Kidney epithelial cell (primary cell): ENCODE measurements around the gene FHOD1. TPM values are rescaled to one million over a fixed set of nuclear protein-coding genes. Genes with fewer than 3 reads are reported as not detected.
A peak's percentile ranks its signal among the peaks of the same experiment; 100 is the strongest.

Source experiments
- DNase-seq: peaks from one replicate; pipeline ENCODE4 v3.0.0-alpha.2; 2010; ENCODE audit warnings: low read depth
- H3K27me3 ChIP-seq: 2 replicates; pipeline ENCODE4 v1.6.0; 2011; ENCODE audit warnings: low read length; ENCODE audit not compliant: control insufficient read depth, insufficient read depth
- H3K36me3 ChIP-seq: 2 replicates; pipeline ENCODE4 v1.5.1; 2011; ENCODE audit warnings: low read length; ENCODE audit not compliant: control insufficient read depth, insufficient read depth
- H3K4me3 ChIP-seq: 2 replicates; pipeline ENCODE4 v1.5.1; 2011; ENCODE audit warnings: low read depth, mild to moderate bottlenecking, control low read depth, low read length
- CTCF ChIP-seq: IDR thresholded peaks from 2 replicates; pipeline ENCODE4 v1.5.1; 2011; ENCODE audit warnings: mild to moderate bottlenecking, moderate library complexity, low read length, control low read depth, inconsistent platforms; ENCODE audit not compliant: insufficient read depth, poor library complexity, severe bottlenecking
- total RNA-seq: library from RNA; depleted of rRNA; stranded (reverse); fragments of >200 nt; gene quantifications from 2 replicates; pipeline ENCODE4 v1.2.3, GENCODE V29; 2015

The FHOD1 gene
- total RNA-seq, 1 donor from 2014 or later, result 3.8 TPM

GRCh38 chr16:67277999-67278772, 30.9 kb upstream of the FHOD1 start:
- Histone ChIP-seq H3K4me3 (peak overlapping the region; percentile 49), H3K27me3 (no peaks in the 10 kb centered on the region), H3K36me3 (no peaks in the 10 kb centered on the region)
- no peak for DNase-seq
- TF ChIP-seq CTCF, result no peak

- no peak overlapping the region for H3K4me3 ChIP-seq
- H3K36me3 ChIP-seq, result no peaks in the 10 kb centered on the region
- peak; percentile 98 for DNase-seq
- H3K27me3 ChIP-seq, result no peaks in the 10 kb centered on the region
- TF ChIP-seq CTCF, result no peak
These were observed 30.2 kb upstream of the FHOD1 start for GRCh38 chr16:67277294-67277998.

GRCh38 chr16:67275321-67275720, 28.0 kb upstream of the FHOD1 start:
- no peak for DNase-seq
- Histone ChIP-seq H3K4me3 (no peak overlapping the region), H3K36me3 (no peaks in the 10 kb centered on the region), H3K27me3 (no peaks in the 10 kb centered on the region)
- no peak for TF ChIP-seq CTCF

GRCh38 chr16:67271446-67271845, 24.2 kb upstream of the FHOD1 start:
- no peaks in the 10 kb centered on the region for H3K36me3 ChIP-seq
- H3K27me3 ChIP-seq, result no peaks in the 10 kb centered on the region
- no peak for DNase-seq
- TF ChIP-seq CTCF, result no peak
- H3K4me3 ChIP-seq, result no peak overlapping the region

GRCh38 chr16:67270931-67271338, 23.7 kb upstream of the FHOD1 start:
- Histone ChIP-seq H3K36me3 (no peaks in the 10 kb centered on the region), H3K27me3 (peaks cover 2% of the 10 kb centered on the region), H3K4me3 (no peak overlapping the region)
- TF ChIP-seq CTCF, result no peak
- no peak for DNase-seq
